Astrocyte (in vitro differentiated cells and primary cell): ENCODE results near the gene NEURL4.

Experiments
- EZH2 ChIP-seq: IDR thresholded peaks from 2 replicates; pipeline ENCODE4 v1.6.1; 2012; ENCODE audit warnings: mild to moderate bottlenecking, low read length, inconsistent platforms; ENCODE audit not compliant: insufficient read depth
- TF ChIP-seq, protein P1 (sequence below): IDR thresholded peaks from 2 replicates; pipeline ENCODE4 v1.5.1; 2011; ENCODE audit warnings: low read depth, mild to moderate bottlenecking, inconsistent platforms, low read length, moderate library complexity; ENCODE audit not compliant: insufficient read depth

DNA sequence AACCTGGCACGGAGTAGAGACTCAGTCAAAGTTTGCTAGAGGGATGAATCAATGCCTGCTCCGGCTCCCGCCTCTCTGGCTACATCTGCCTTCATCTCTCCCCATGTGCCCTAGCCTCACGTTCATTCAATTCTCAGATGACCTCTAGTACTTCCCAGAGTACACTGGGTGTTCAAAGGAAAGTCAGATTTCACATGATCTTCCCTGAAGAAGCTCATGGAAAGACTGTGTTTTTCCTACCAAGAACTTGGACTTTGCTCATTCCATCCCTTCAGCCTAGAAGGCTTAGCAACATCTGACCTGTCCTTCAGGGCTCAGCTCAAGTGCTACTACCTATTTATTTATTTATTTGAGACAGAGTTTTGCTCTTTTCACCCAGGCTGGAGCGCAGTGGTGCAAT, 40.7 kb upstream of the NEURL4 start:
- TF ChIP-seq, protein P1, sequence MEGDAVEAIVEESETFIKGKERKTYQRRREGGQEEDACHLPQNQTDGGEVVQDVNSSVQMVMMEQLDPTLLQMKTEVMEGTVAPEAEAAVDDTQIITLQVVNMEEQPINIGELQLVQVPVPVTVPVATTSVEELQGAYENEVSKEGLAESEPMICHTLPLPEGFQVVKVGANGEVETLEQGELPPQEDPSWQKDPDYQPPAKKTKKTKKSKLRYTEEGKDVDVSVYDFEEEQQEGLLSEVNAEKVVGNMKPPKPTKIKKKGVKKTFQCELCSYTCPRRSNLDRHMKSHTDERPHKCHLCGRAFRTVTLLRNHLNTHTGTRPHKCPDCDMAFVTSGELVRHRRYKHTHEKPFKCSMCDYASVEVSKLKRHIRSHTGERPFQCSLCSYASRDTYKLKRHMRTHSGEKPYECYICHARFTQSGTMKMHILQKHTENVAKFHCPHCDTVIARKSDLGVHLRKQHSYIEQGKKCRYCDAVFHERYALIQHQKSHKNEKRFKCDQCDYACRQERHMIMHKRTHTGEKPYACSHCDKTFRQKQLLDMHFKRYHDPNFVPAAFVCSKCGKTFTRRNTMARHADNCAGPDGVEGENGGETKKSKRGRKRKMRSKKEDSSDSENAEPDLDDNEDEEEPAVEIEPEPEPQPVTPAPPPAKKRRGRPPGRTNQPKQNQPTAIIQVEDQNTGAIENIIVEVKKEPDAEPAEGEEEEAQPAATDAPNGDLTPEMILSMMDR, result no peak
- no peak for TF ChIP-seq EZH2
